Measurements from ENCODE around the gene CORO6. TPM values are rescaled to one million over a fixed set of nuclear protein-coding genes. Genes with fewer than 3 reads are reported as not detected.

Gene CORO6
- polyA plus RNA-seq, 1 donor (not counting 4 experiments of a cell fraction or from before 2014, with no cell fraction given): 20.5 TPM

DNA sequence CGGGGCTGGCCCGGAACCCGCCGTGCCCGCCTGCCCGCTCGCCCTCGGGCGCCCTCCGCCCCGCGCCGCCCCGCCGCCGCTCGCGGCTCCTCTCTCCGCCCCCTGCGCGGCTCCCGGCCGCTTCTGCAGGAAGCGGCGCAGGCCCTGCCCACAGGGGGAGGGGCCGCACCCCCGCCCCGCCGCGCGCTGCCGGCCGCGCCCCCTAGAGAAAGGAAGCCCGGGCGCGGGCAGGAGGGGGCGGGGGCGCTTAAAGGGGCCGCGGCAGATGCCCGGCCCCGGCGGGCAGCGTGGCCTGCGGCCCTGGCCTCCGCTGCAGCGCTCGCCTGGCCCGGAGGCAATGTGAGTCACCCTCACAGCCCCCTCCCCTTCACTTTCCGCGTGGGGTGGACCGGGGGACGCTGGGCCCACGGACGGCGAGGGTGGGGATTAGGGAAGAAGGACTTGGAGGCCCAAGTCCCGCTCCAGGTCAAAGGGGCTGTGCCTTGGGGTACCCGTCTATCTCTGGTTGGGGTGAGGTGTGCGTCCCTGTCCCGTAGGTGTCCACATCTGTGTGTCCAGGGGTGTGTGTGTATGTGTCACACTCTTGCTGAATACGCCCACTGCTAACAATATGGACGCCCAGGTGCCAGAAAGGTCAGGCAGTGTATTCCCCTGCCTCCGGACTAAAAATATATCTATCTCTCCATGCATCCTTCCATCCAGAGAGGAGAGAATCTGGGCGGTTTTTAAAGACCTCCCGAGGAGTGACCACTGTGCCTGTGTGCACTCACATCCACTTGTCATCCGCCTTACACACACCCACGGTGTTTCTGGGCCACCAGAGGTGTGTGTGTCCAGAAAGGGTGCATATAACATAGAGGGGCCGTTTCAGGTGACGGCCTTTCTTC, 32.9 kb downstream of the CORO6 start, which contains the start of gene GIT1:
Gene GIT1, minus strand, starts transcription at position 125 of the 887 bp plus-strand sequence. CDS start 270 bp downstream, outside the sequence.
- Histone ChIP-seq H3K27ac (ENCODE audit: control insufficient read depth, insufficient read depth, low read length) (peak within 1 kb of the TSS; percentile 68), H4K20me1 (ENCODE audit: control insufficient read depth, extremely low read depth, insufficient read depth, low read length) (peaks cover 11% of the 10 kb centered on the region), H3K27me3 (ENCODE audit: control insufficient read depth, extremely low read depth, insufficient read depth, low read length) (no peaks in the 10 kb centered on the region), H3K9me3 (ENCODE audit: control insufficient read depth, low read depth, low read length) (no peaks in the 10 kb centered on the region), H3K4me2 (ENCODE audit: control insufficient read depth, extremely low read depth, insufficient read depth, low read depth, low read length) (peak within 1 kb of the TSS; percentile 97), H3K4me1 (ENCODE audit: control insufficient read depth, extremely low read depth, insufficient read depth, low read length) (peaks cover 73% of the 10 kb centered on the region), H3K9me1 (ENCODE audit: control insufficient read depth, extremely low read depth, insufficient read depth, low read length) (peaks cover 12% of the 10 kb centered on the region), H3K36me3 (ENCODE audit: control insufficient read depth in 2 of 2, extremely low read depth in 1 of 2, insufficient read depth in 2 of 2, low read length in 2 of 2) (peaks cover 3 to 5% of the 10 kb centered on the region in 2 experiments), H3K4me3 (ENCODE audit: control insufficient read depth in 2 of 3, extremely low read depth in 1 of 3, insufficient read depth in 2 of 3, low read depth in 1 of 3, low read length in 3 of 3) (peak within 1 kb of the TSS; percentile 81 to 92 (median 85)), H3K79me2 (ENCODE audit: control insufficient read depth, insufficient read depth, low read length) (peaks cover 50% of the 10 kb centered on the region), H3K9ac (ENCODE audit: control insufficient read depth, extremely low read depth, insufficient read depth, low read length) (peak within 1 kb of the TSS; percentile 78), H2AFZ (ENCODE audit: control insufficient read depth, low read length) (peak within 1 kb of the TSS; percentile 87)
- no peak for FAIRE-seq
- dilution Hi-C loops (cut with MboI; ENCODE audit: extremely low pct_ligation_motif_present, low sequenced_read_pairs): no loop called here
- no peak for TF ChIP-seq EZH2 (IDR thresholded peaks at IDR 0.05; ENCODE audit: low read length)
- TF ChIP-seq, protein P1, sequence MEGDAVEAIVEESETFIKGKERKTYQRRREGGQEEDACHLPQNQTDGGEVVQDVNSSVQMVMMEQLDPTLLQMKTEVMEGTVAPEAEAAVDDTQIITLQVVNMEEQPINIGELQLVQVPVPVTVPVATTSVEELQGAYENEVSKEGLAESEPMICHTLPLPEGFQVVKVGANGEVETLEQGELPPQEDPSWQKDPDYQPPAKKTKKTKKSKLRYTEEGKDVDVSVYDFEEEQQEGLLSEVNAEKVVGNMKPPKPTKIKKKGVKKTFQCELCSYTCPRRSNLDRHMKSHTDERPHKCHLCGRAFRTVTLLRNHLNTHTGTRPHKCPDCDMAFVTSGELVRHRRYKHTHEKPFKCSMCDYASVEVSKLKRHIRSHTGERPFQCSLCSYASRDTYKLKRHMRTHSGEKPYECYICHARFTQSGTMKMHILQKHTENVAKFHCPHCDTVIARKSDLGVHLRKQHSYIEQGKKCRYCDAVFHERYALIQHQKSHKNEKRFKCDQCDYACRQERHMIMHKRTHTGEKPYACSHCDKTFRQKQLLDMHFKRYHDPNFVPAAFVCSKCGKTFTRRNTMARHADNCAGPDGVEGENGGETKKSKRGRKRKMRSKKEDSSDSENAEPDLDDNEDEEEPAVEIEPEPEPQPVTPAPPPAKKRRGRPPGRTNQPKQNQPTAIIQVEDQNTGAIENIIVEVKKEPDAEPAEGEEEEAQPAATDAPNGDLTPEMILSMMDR (optimal IDR thresholded peaks at IDR 0.05 in 1 of 3, IDR thresholded peaks at IDR 0.05 in 1 of 3, conservative IDR thresholded peaks at IDR 0.05 in 1 of 3; ENCODE audit: extremely low read depth in 1 of 3, insufficient read depth in 2 of 3, low read length in 3 of 3): no peak
- DNase-seq (ENCODE audit: low read depth, low spot score): no peak

DNA sequence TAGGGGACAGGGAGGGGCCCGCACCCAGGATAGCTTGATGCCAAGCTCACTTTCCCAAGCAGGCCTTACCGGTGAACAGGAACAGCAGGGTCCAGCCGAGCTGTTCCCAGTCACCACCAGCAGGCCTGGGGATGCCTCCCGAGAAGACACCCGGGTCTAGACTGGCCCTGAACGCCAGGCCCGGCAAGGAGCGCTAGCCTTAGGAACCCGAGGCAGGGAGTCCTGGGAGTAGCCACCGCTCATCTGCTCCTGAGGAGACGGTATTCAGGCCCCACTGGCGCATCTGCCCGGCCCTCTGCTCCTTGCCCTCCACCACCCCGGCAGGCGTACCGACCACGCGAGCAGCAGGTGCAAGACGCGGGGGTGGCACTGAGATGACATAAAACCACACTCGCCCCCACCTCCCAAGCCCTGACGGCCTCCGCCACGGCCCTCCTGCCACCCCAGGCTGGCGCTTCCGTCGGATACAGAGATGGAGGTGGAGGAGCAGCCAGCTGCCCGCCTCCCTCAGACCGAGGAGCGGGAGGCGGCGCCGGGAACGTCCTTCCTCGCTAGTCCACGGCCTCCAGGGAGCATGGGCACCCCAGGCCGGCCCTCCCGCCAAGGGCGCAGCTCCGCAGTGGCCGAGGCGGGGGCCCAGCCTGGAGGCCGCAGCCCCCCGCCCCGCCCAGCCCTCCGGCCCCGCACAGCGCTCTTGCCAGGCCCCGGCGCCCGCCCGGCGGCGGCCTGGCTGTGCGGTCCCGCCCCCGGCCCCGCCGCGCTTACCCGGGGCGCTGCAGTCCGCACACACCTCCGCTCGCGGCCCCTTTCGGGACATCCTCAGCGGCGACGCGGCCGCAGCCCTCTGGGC, 33.9 kb downstream of the CORO6 start:
- H3K9me1 ChIP-seq (ENCODE audit: control insufficient read depth, extremely low read depth, insufficient read depth, low read length): peaks cover 15% of the 10 kb centered on the region
- H3K27ac ChIP-seq (ENCODE audit: control insufficient read depth, insufficient read depth, low read length): peak overlapping the region; percentile 64
- peak overlapping the region; percentile 81 to 92 (median 85) for H3K4me3 ChIP-seq (ENCODE audit: control insufficient read depth in 2 of 3, extremely low read depth in 1 of 3, insufficient read depth in 2 of 3, low read depth in 1 of 3, low read length in 3 of 3)
- FAIRE-seq: no peak
- peaks cover 3 to 5% of the 10 kb centered on the region in 2 experiments for H3K36me3 ChIP-seq (ENCODE audit: control insufficient read depth in 2 of 2, extremely low read depth in 1 of 2, insufficient read depth in 2 of 2, low read length in 2 of 2)
- DNase-seq (ENCODE audit: low read depth, low spot score): no peak
- TF ChIP-seq EZH2 (IDR thresholded peaks at IDR 0.05; ENCODE audit: low read length): no peak
- TF ChIP-seq, protein P1 (optimal IDR thresholded peaks at IDR 0.05 in 1 of 3, IDR thresholded peaks at IDR 0.05 in 1 of 3, conservative IDR thresholded peaks at IDR 0.05 in 1 of 3; ENCODE audit: extremely low read depth in 1 of 3, insufficient read depth in 2 of 3, low read length in 3 of 3): no peak
- peaks cover 74% of the 10 kb centered on the region for H3K4me1 ChIP-seq (ENCODE audit: control insufficient read depth, extremely low read depth, insufficient read depth, low read length)
- dilution Hi-C loops (cut with MboI; ENCODE audit: extremely low pct_ligation_motif_present, low sequenced_read_pairs): no loop called here
- peaks cover 49% of the 10 kb centered on the region for H3K79me2 ChIP-seq (ENCODE audit: control insufficient read depth, insufficient read depth, low read length)
- no peaks in the 10 kb centered on the region for H3K9me3 ChIP-seq (ENCODE audit: control insufficient read depth, low read depth, low read length)
- peak overlapping the region; percentile 97 for H3K4me2 ChIP-seq (ENCODE audit: control insufficient read depth, extremely low read depth, insufficient read depth, low read depth, low read length)
- no peak overlapping the region for H2AFZ ChIP-seq (ENCODE audit: control insufficient read depth, low read length)
- H3K9ac ChIP-seq (ENCODE audit: control insufficient read depth, extremely low read depth, insufficient read depth, low read length): peak overlapping the region; percentile 78
- H4K20me1 ChIP-seq (ENCODE audit: control insufficient read depth, extremely low read depth, insufficient read depth, low read length): peaks cover 19% of the 10 kb centered on the region
- H3K27me3 ChIP-seq (ENCODE audit: control insufficient read depth, extremely low read depth, insufficient read depth, low read length): no peaks in the 10 kb centered on the region

Data from keratinocyte (primary cell).